ENCODE results near the gene AKIRIN1.

AKIRIN1 gene

DNA sequence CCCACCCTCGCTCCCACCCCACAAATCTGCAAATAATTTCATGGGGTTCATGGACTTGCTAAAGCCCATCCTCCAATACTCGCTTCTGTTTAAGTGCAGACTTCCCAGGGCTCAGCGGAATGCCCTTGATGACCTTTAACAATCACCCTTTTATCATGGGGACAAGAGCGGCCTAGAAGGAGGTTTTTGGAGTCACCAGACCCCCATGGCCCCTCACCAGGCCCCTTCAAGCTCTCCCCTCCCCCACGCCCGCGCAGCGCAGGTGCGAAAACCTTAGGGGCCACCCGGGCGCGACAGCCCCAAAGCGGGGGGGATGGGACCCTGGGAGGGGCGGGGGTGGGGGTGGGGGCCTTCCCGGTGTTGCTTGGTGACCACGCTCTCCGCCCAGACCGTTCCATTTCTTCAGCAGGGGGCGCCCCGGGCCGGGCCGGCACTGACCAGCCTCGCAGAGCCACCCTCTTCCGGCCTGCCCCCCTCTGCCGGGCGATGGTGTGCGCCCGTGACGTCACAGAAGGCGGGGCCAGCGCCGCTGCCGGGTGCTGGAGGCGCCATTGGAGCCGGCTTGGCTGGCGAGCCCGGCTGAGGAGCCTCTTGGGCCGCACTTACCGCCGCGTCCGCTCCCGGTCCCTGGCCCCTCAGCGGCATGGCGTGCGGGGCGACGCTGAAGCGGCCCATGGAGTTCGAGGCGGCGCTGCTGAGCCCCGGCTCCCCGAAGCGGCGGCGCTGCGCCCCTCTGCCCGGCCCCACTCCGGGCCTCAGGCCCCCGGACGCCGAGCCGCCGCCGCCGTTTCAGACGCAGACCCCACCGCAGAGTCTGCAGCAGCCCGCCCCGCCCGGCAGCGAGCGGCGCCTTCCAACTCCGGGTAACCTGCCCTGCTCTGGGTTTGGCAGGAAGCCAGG, at the start of gene AKIRIN1:
AKIRIN1 (plus strand) TSS at position 539 of the 900 bp plus-strand sequence; CDS start at position 644, 105 bp downstream.
- TF ChIP-seq GATA2 (IDR thresholded peaks at IDR 0.05; ENCODE audit: low read depth, low read length), result no peak
- no peak for TF ChIP-seq GATA3 (IDR thresholded peaks at IDR 0.05; ENCODE audit: low read depth, low read length)

DNA sequence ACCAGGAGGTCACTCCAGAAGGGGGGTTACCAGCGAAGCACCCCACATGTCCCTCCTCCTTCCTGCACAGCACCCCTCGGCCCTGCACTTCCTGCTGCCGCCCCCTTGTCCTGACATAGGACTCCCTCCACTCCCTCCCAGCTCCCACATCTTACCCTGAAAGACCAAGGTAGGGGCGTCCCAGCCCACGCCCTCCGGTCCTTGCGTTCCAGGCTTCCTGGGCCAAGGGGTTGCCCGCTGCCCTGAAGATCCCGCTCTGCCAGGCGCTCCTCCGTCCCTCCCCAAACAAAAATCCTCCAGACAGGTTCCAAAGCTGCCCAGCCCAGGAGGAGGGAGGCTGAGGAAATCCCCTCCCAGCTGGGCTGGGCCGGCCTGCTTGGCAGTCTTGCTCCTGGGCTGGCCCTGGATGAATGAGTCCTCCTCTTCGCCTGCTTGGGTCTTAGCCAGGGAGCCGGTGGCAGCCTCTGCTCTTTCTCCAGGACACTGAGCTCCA, 49.5 kb upstream of the AKIRIN1 start, which contains the start of gene RHBDL2:
RHBDL2 (minus strand) TSS at position 304 of the 493 bp plus-strand sequence. CDS start 22,618 bp downstream, outside the sequence.
- TF ChIP-seq GATA2 (IDR thresholded peaks at IDR 0.05; ENCODE audit: low read depth, low read length) (no peak), GATA3 (IDR thresholded peaks at IDR 0.05; ENCODE audit: low read depth, low read length) (no peak)

DNA sequence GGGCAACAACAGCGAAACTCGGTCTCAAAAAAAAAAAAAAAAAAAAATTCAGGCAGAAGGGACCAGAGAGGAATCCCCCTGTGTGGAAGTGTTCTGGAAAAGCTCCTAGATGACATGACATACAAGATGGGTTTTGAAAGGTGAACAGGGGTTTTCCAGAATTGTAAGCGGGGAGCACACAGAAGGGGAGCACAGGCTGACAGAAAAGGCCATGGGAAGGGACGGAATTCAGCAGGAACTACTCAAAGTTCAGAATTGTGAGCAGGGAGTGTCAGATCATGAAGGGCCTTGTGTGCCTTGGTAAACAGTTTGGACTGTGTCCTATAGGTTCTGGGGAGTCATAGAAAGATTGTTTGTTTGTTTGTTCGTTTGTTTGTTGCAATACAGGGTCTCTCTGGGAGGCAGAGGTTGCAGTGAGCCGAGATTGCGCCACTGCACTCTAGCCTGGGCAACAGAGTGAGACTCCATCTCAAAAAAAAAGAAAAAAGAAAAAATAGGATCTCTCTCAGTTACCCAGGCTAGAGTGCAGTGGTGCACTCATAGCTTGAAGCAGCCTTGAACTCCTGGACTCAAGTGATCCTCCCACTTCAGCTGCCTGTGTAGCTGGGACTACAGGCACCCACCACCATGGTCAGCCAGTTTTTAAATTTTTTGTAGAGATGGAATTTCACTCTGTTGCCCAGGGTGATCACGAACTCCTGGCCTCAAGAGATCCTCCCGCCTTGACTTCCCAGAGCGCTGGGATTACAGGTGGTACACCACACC, 48.2 kb upstream of the AKIRIN1 start:
- TF ChIP-seq GATA3 (IDR thresholded peaks at IDR 0.05; ENCODE audit: low read depth, low read length), result no peak
- TF ChIP-seq GATA2 (IDR thresholded peaks at IDR 0.05; ENCODE audit: low read depth, low read length), result no peak

- TF ChIP-seq GATA3 (IDR thresholded peaks at IDR 0.05; ENCODE audit: low read depth, low read length), result no peak
- TF ChIP-seq GATA2 (IDR thresholded peaks at IDR 0.05; ENCODE audit: low read depth, low read length), result no peak
Observed at GRCh38 chr1:38944547-38944946, 46.5 kb upstream of the AKIRIN1 start.

DNA sequence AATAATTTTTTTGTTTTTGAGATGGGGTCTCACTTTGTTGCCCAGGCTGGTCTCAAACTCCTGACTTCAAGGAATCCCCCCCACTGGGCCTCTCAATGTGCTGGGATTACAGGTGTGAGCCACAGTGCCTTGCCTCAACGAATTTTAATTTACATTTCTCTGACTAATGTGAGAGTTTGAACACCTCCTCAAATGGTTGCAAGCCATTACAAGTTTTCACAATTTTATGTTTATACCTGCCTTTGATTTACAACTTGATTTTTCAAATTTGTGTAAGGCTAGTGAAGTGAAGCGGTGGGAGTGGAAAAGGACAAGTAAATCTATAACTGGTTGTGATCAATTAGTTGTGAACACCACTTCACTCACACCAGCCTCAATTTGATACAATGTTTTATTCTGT, 40.5 kb upstream of the AKIRIN1 start:
- TF ChIP-seq GATA2 (IDR thresholded peaks at IDR 0.05; ENCODE audit: low read depth, low read length) (no peak), GATA3 (IDR thresholded peaks at IDR 0.05; ENCODE audit: low read depth, low read length) (no peak)

DNA sequence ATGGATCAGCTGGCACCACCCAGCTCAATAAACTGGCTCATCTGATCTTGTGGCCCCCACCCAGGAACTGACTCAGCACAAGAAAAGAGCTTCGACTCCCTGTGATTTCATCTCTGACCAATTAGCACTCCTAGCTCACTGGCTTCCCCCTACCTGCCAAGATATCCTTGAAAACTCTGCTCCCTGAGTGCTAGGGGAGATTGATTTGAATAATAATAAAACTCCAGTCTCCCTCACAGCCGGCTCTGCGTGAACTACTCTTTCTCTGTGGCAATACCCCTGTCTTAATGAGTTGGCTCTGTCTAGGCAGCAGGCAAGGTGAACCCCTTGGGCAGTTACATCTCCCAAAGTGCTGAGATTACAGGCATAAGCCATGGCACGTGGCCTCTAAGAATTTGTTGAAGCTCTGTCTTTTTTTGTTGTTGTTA, 37.6 kb upstream of the AKIRIN1 start:
- no peak for TF ChIP-seq GATA2 (IDR thresholded peaks at IDR 0.05; ENCODE audit: low read depth, low read length)
- TF ChIP-seq GATA3 (IDR thresholded peaks at IDR 0.05; ENCODE audit: low read depth, low read length), result no peak

GRCh38 chr1:38958967-38959366, 32.1 kb upstream of the AKIRIN1 start:
- TF ChIP-seq GATA2 (IDR thresholded peaks at IDR 0.05; ENCODE audit: low read depth, low read length), result no peak
- no peak for TF ChIP-seq GATA3 (IDR thresholded peaks at IDR 0.05; ENCODE audit: low read depth, low read length)

GRCh38 chr1:38962113-38962512, 29.0 kb upstream of the AKIRIN1 start:
- TF ChIP-seq GATA2 (IDR thresholded peaks at IDR 0.05; ENCODE audit: low read depth, low read length) (no peak), GATA3 (IDR thresholded peaks at IDR 0.05; ENCODE audit: low read depth, low read length) (no peak)

DNA sequence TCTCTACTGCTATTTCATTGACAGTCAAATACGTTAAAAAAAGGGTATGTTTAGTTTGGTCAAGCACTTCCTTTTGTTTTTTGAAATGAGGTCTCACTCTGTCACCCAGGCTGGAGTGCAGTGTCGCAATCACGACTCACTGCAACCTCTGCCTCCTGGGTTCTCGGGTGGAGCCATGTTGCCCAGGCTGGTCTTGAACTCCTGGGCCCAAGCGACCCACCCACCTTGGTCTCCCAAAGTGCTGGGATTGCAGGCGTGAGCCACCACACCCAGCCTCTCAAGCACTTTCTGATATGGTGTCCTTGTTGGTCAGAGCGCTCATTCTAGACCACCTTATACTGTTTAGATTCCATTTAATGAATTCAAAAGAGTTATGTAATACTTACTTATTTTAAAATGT, 28.5 kb upstream of the AKIRIN1 start:
- TF ChIP-seq GATA3 (IDR thresholded peaks at IDR 0.05; ENCODE audit: low read depth, low read length) (no peak), GATA2 (IDR thresholded peaks at IDR 0.05; ENCODE audit: low read depth, low read length) (no peak)

DNA sequence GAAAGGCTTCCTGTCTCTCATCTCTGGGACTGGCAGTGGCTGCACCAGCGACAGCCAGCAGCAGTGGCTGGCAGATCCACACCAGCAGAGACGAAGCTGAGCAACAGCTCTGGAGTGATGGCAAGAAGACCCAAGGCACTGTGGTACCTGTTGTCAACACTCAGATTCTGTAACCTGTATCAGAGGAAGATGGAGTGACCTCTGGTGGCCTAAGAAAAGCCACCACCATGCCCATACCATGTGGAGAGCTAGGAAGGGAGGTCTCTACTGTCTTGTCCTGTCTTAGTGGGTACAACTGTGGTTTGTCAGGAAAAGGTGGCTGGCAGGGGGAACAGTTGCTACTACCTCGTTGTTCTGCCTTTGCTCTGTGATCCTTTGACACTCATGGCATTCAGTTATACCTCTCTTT, 26.9 kb upstream of the AKIRIN1 start:
- TF ChIP-seq GATA2 (IDR thresholded peaks at IDR 0.05; ENCODE audit: low read depth, low read length), result no peak
- TF ChIP-seq GATA3 (IDR thresholded peaks at IDR 0.05; ENCODE audit: low read depth, low read length), result no peak

DNA sequence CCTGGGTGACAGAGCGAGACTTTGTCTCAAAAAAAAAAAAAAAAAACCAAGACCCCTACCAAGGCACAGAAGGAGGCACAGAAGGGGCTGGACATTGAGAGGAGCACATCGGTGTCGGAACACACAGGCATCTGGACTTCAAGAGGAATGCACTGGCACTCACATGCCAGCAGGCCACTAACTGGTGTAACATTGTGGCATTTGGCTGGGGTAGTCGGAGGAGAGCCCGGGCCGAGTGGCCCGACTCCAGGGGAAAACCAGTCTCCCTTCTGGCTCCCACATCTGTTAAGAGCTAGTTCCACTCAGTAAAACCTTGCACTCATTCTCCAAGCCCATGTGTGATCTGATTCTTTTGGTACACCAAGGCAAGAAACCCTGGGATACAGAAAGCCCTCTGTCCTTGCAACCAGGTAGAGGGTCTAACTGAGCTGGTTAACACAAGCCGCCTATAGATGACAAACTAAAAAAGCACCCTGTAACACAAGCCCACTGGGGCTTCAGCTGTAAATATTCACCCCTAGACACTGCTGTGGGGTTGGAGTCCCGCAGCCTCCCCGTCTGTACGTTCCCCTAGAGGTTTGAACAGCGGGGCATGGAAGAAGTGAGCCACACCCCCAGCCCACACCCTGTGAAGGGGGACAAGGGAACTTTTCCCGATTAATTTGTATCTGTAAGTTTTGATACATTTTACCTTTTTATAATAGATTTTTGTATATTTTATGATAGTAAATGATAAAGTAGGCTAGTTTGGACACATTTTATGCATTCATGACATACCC, 17.2 kb upstream of the AKIRIN1 start:
- TF ChIP-seq GATA3 (IDR thresholded peaks at IDR 0.05; ENCODE audit: low read depth, low read length) (no peak), GATA2 (IDR thresholded peaks at IDR 0.05; ENCODE audit: low read depth, low read length) (no peak)

GRCh38 chr1:38989979-38990378, 1.1 kb upstream of the AKIRIN1 start:
- TF ChIP-seq GATA2 (IDR thresholded peaks at IDR 0.05; ENCODE audit: low read depth, low read length) (no peak), GATA3 (IDR thresholded peaks at IDR 0.05; ENCODE audit: low read depth, low read length) (no peak)

DNA sequence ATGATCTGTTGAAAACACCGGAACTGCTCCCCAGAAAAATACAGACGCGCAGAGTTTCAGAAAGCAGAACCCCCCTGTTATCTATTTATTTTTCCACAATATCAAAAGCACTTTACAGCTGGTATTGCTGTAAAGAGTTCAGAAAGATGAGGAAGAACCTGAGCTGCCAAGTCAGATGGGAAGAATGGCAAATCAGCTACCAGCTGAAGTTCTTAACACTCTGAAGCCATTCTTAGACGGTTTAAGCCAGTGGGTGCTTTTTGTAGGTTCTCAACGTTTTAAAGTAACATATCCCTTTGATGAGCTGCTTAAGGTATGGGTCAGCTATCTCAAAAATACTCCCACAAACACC, 714 bp upstream of the AKIRIN1 start:
- TF ChIP-seq GATA2 (IDR thresholded peaks at IDR 0.05; ENCODE audit: low read depth, low read length) (no peak), GATA3 (IDR thresholded peaks at IDR 0.05; ENCODE audit: low read depth, low read length) (no peak)

All from SH-SY5Y (cell line).